Body of pancreas (tissue), 4 donors: ENCODE results near the gene AHR.

Experiments
- POLR2A ChIP-seq, 3 donors: fragments of 450-650 bp; IDR thresholded peaks; one replicate each; pipeline ENCODE4 v1.6.1; 2016; ENCODE audit warnings: antibody characterized with exemption in 3 of 3, mild to moderate bottlenecking in 2 of 3
- TF ChIP-seq, protein P1 (sequence below), 7 experiments: fragments of 450-650 bp in 4 of 7; fragments of 200-600 bp in 3 of 7; sonication (generic) in 3 of 7; IDR thresholded peaks; one replicate each; pipeline ENCODE4 v1.5.1; 2016 to 2019; ENCODE audit warnings: antibody characterized with exemption in 7 of 7

DNA sequence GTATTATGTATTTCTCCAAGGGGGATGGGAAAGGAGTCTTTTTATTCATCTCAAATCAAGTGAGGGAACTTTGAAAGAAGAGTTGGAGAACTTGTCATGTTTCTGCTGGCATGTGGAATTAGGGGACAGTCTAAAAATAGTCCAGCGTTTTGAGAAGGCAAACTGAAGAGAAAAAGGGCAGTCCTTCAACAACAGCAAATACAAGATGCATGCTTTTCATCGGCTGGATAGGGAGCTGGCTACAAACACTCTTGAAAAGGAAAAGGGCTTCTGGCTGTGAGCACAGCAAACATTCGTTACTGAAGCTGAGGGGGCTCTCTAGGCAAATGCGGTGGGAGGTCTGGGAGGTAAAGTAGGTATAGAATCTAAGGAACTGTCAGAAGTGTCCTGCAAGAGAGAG is 91.9 kb downstream of the AHR start:
- TF ChIP-seq POLR2A (IDR thresholded peaks at IDR 0.05), result no peak
- TF ChIP-seq, protein P1, sequence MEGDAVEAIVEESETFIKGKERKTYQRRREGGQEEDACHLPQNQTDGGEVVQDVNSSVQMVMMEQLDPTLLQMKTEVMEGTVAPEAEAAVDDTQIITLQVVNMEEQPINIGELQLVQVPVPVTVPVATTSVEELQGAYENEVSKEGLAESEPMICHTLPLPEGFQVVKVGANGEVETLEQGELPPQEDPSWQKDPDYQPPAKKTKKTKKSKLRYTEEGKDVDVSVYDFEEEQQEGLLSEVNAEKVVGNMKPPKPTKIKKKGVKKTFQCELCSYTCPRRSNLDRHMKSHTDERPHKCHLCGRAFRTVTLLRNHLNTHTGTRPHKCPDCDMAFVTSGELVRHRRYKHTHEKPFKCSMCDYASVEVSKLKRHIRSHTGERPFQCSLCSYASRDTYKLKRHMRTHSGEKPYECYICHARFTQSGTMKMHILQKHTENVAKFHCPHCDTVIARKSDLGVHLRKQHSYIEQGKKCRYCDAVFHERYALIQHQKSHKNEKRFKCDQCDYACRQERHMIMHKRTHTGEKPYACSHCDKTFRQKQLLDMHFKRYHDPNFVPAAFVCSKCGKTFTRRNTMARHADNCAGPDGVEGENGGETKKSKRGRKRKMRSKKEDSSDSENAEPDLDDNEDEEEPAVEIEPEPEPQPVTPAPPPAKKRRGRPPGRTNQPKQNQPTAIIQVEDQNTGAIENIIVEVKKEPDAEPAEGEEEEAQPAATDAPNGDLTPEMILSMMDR (IDR thresholded peaks at IDR 0.05), result no peak
